Limb (tissue), 2 donors: ENCODE measurements around the gene GET4.
"Not testable (repeated sequence)": the region's sequence is repeated elsewhere in the genome, so short reads cannot be mapped to it uniquely, and the experiment has no call there.

ENCODE experiments used
- DNase-seq, 2 donors: peaks; one replicate each; pipeline ENCODE4 v3.0.0-alpha.2; 2016; ENCODE audit errors: extremely low spot score in 2 of 2

Gene GET4

GRCh38 chr7:845091-845490 lies 31.3 kb upstream of the GET4 start:
- DNase-seq: no peak

GRCh38 chr7:845731-846130 lies 30.6 kb upstream of the GET4 start:
- no peak for DNase-seq

- not testable (repeated sequence) for DNase-seq
These were observed 29.2 kb upstream of the GET4 start for GRCh38 chr7:846958-847650.

GRCh38 chr7:847728-848127 lies 28.6 kb upstream of the GET4 start:
- DNase-seq: not testable (repeated sequence)

GRCh38 chr7:849145-849544 lies 27.2 kb upstream of the GET4 start:
- no peak for DNase-seq

- DNase-seq: no peak
These were observed 26.6 kb upstream of the GET4 start for GRCh38 chr7:849781-850180.

GRCh38 chr7:851204-851603 lies 25.1 kb upstream of the GET4 start:
- no peak for DNase-seq

GRCh38 chr7:853366-854117 lies 22.8 kb upstream of the GET4 start:
- no peak for DNase-seq

GRCh38 chr7:854118-854775 lies 22.1 kb upstream of the GET4 start:
- no peak for DNase-seq

- DNase-seq: no peak
These were observed 20.5 kb upstream of the GET4 start for GRCh38 chr7:855686-856369.

GRCh38 chr7:856444-857095 lies 19.8 kb upstream of the GET4 start:
- no peak for DNase-seq

GRCh38 chr7:857661-858060 lies 18.7 kb upstream of the GET4 start:
- no peak for DNase-seq

- DNase-seq: no peak
These were observed 16.9 kb upstream of the GET4 start for GRCh38 chr7:859359-860030.

GRCh38 chr7:860149-860548 lies 16.2 kb upstream of the GET4 start:
- no peak for DNase-seq

- DNase-seq: no peak
These were observed 15.1 kb upstream of the GET4 start for GRCh38 chr7:861222-861621.

GRCh38 chr7:862157-862556 lies 14.2 kb upstream of the GET4 start:
- DNase-seq: no peak

- DNase-seq: no peak
These were observed 13.2 kb upstream of the GET4 start for GRCh38 chr7:863106-863505.

GRCh38 chr7:865921-866320 lies 10.4 kb upstream of the GET4 start:
- no peak for DNase-seq

GRCh38 chr7:867001-867405 lies 9.4 kb upstream of the GET4 start:
- no peak for DNase-seq

GRCh38 chr7:867406-868188 lies 8.8 kb upstream of the GET4 start:
- no peak for DNase-seq
